Uterus (tissue), 2 donors: ENCODE data around the gene CHST2.

Experiments
- POLR2A ChIP-seq, 2 donors: fragments of 450-650 bp; IDR thresholded peaks; one replicate each; pipeline ENCODE4 v1.6.1; 2016; ENCODE audit warnings: antibody characterized with exemption in 2 of 2, mild to moderate bottlenecking in 1 of 2, moderate library complexity in 1 of 2
- TF ChIP-seq, protein P1 (sequence below), 4 experiments: fragments of 200-600 bp in 2 of 4; fragments of 450-650 bp in 2 of 4; sonication (generic) in 2 of 4; IDR thresholded peaks; one replicate each; pipeline ENCODE4 v1.5.1; 2016 to 2019; ENCODE audit warnings: antibody characterized with exemption in 4 of 4, mild to moderate bottlenecking in 2 of 4, moderate library complexity in 1 of 4

GRCh38 chr3:143123353-143123984, 3.9 kb downstream of the CHST2 start:
- TF ChIP-seq POLR2A (IDR thresholded peaks at IDR 0.05) = no peak
- TF ChIP-seq, protein P1, sequence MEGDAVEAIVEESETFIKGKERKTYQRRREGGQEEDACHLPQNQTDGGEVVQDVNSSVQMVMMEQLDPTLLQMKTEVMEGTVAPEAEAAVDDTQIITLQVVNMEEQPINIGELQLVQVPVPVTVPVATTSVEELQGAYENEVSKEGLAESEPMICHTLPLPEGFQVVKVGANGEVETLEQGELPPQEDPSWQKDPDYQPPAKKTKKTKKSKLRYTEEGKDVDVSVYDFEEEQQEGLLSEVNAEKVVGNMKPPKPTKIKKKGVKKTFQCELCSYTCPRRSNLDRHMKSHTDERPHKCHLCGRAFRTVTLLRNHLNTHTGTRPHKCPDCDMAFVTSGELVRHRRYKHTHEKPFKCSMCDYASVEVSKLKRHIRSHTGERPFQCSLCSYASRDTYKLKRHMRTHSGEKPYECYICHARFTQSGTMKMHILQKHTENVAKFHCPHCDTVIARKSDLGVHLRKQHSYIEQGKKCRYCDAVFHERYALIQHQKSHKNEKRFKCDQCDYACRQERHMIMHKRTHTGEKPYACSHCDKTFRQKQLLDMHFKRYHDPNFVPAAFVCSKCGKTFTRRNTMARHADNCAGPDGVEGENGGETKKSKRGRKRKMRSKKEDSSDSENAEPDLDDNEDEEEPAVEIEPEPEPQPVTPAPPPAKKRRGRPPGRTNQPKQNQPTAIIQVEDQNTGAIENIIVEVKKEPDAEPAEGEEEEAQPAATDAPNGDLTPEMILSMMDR (IDR thresholded peaks at IDR 0.05) = no peak
